ENCODE measurements around the gene SLC13A3. TPM values are rescaled to one million over a fixed set of nuclear protein-coding genes. Genes with fewer than 3 reads are reported as not detected.

The SLC13A3 gene
- total and polyA plus RNA-seq, 9 donors = 0.36 to 7.1 (median 4.6) TPM

GRCh38 chr20:46657137-46657536, 5.9 kb upstream of the SLC13A3 start:
- Histone ChIP-seq H3K4me1 (ENCODE audit: insufficient read depth) (no peaks in the 10 kb centered on the region), H3K9me3 (no peaks in the 10 kb centered on the region), H3K27ac (no peak overlapping the region), H3K27me3 (no peaks in the 10 kb centered on the region), H3K4me3 (no peak overlapping the region), H3K36me3 (no peaks in the 10 kb centered on the region)
- intact Hi-C loops (cut with DNase I) = no loop called here
- TF ChIP-seq EP300 (IDR thresholded peaks at IDR 0.05) = no peak
- TF ChIP-seq POLR2A (IDR thresholded peaks at IDR 0.05) = no peak
- TF ChIP-seq CTCF (IDR thresholded peaks at IDR 0.05) = no peak
- 92 to 94% (median 93%) methylated on average over 8 of the region's 8 CpGs for WGBS, 3 donors
- no peak for DNase-seq

- TF ChIP-seq POLR2A (IDR thresholded peaks at IDR 0.05) (no peak), CTCF (IDR thresholded peaks at IDR 0.05) (no peak)
- intact Hi-C loops (cut with DNase I) = no loop called here
- H3K27ac ChIP-seq = no peak overlapping the region
- no peaks in the 10 kb centered on the region for H3K9me3 ChIP-seq
- no peaks in the 10 kb centered on the region for H3K27me3 ChIP-seq
- H3K4me1 ChIP-seq (ENCODE audit: insufficient read depth) = peaks cover 4% of the 10 kb centered on the region
- DNase-seq = no peak
- H3K4me3 ChIP-seq = no peak overlapping the region
- no peaks in the 10 kb centered on the region for H3K36me3 ChIP-seq
These were observed 1.4 kb upstream of the SLC13A3 start for GRCh38 chr20:46652699-46653098.

GRCh38 chr20:46650575-46651090, 626 bp downstream of the SLC13A3 start:
- Histone ChIP-seq H3K27me3 (no peaks in the 10 kb centered on the region), H3K9me3 (no peaks in the 10 kb centered on the region), H3K36me3 (no peaks in the 10 kb centered on the region), H3K4me1 (ENCODE audit: insufficient read depth) (peaks cover 4% of the 10 kb centered on the region), H3K27ac (no peak overlapping the region), H3K4me3 (no peak overlapping the region)
- WGBS, 3 donors = 82 to 85% (median 82%) methylated on average over 10 of the region's 10 CpGs
- intact Hi-C loops (cut with DNase I) = no loop called here
- no peak for DNase-seq
- TF ChIP-seq CTCF (IDR thresholded peaks at IDR 0.05) = no peak
- no peak for TF ChIP-seq POLR2A (IDR thresholded peaks at IDR 0.05)
- no peak for TF ChIP-seq EP300 (IDR thresholded peaks at IDR 0.05)

- WGBS, 3 donors = 93% methylated on average over 9 of the region's 9 CpGs
- intact Hi-C loops (cut with DNase I) = no loop called here
- no peak for DNase-seq
- Histone ChIP-seq H3K27ac (no peak overlapping the region), H3K9me3 (no peaks in the 10 kb centered on the region), H3K36me3 (no peaks in the 10 kb centered on the region), H3K4me3 (no peak overlapping the region), H3K27me3 (no peaks in the 10 kb centered on the region), H3K4me1 (ENCODE audit: insufficient read depth) (peaks cover 4% of the 10 kb centered on the region)
- TF ChIP-seq EP300 (IDR thresholded peaks at IDR 0.05) = no peak
- no peak for TF ChIP-seq POLR2A (IDR thresholded peaks at IDR 0.05)
- TF ChIP-seq CTCF (IDR thresholded peaks at IDR 0.05) = no peak
These were observed 1.2 kb downstream of the SLC13A3 start for GRCh38 chr20:46649965-46650542.

Data from ovary (tissue), 9 donors.